Cardiac septum (tissue), 1 donor: ENCODE results near the gene PTGDR. TPM values are rescaled to one million over a fixed set of nuclear protein-coding genes. Genes with fewer than 3 reads are reported as not detected.
A peak's percentile ranks its signal among the peaks of the same experiment; 100 is the strongest.

ENCODE experiments used
- DNase-seq: peaks from one replicate; pipeline ENCODE4 v3.0.0-alpha.2; 2020; ENCODE audit warnings: low spot score
- intact Hi-C: fragments of 100-400 bp; cut with DNase I; formaldehyde crosslinking; loops from one replicate; pipeline ENCODE4 v1.14.0; 2022
- long read RNA-seq: library from polyadenylated mRNA; unstranded; transcript quantifications from one replicate; pipeline ENCODE4 v2.0.0, GENCODE V29; 2021
- total RNA-seq: library from RNA; stranded (reverse); fragmentation: NEBNext Ultra II Directional; extraction: Animal tissue kit (Norgen Biotek cat#: 25700); gene quantifications from one replicate; pipeline ENCODE4 v1.2.1, GENCODE V29; 2021
- donor health status: DM: no; HTN: no; CAD: no.

The PTGDR gene, protein sequence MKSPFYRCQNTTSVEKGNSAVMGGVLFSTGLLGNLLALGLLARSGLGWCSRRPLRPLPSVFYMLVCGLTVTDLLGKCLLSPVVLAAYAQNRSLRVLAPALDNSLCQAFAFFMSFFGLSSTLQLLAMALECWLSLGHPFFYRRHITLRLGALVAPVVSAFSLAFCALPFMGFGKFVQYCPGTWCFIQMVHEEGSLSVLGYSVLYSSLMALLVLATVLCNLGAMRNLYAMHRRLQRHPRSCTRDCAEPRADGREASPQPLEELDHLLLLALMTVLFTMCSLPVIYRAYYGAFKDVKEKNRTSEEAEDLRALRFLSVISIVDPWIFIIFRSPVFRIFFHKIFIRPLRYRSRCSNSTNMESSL
- 0.51 TPM for total RNA-seq
- long read RNA-seq, partial matches to known transcripts, result 0 of 2 reads
- long read RNA-seq, other reads (novel, unspliced or antisense), result 1 of 2 reads

DNA sequence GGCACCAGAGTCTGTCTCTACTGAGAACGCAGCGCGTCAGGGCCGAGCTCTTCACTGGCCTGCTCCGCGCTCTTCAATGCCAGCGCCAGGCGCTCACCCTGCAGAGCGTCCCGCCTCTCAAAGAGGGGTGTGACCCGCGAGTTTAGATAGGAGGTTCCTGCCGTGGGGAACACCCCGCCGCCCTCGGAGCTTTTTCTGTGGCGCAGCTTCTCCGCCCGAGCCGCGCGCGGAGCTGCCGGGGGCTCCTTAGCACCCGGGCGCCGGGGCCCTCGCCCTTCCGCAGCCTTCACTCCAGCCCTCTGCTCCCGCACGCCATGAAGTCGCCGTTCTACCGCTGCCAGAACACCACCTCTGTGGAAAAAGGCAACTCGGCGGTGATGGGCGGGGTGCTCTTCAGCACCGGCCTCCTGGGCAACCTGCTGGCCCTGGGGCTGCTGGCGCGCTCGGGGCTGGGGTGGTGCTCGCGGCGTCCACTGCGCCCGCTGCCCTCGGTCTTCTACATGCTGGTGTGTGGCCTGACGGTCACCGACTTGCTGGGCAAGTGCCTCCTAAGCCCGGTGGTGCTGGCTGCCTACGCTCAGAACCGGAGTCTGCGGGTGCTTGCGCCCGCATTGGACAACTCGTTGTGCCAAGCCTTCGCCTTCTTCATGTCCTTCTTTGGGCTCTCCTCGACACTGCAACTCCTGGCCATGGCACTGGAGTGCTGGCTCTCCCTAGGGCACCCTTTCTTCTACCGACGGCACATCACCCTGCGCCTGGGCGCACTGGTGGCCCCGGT is at the start of gene PTGDR:
TSS of gene PTGDR (plus strand) at position 198 of the 778 bp plus-strand sequence. CDS start at position 315, 117 bp downstream.
- DNase-seq, result peak; percentile 83
- intact Hi-C loops, result loop anchor here (10.0 kb wide), 1 partner anchor 243 kb away; no protein-coding TSS in a partner anchor

DNA sequence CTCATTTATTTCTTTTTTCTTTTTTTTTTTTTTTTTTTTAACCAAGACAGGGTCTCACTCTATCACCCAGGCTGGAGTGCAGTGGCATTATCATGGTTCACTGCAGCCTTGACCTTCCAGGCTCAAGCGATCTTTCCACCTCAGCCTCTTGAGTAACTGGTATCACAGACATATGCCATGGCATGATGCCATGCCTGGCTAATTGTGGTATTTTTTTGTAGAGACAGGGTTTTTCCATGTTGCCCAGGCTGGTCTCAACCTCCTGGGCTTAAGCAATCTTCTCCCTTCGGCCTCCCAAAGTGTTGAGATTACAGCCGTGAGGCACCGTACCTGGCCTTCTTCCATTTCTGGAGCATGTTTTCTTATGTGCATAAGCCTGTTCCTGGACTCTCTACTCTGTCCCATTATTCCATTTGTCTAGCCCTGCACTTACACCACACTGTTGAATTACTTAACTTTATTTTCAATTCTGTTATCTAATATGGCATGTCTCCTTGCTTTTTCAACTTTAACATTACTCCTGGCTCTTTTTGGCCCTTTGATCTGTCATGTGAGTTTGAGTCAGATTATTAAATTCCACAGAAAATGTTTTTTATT is 47.9 kb upstream of the PTGDR start:
- DNase-seq, result no peak
- intact Hi-C loops, result no loop called here

DNA sequence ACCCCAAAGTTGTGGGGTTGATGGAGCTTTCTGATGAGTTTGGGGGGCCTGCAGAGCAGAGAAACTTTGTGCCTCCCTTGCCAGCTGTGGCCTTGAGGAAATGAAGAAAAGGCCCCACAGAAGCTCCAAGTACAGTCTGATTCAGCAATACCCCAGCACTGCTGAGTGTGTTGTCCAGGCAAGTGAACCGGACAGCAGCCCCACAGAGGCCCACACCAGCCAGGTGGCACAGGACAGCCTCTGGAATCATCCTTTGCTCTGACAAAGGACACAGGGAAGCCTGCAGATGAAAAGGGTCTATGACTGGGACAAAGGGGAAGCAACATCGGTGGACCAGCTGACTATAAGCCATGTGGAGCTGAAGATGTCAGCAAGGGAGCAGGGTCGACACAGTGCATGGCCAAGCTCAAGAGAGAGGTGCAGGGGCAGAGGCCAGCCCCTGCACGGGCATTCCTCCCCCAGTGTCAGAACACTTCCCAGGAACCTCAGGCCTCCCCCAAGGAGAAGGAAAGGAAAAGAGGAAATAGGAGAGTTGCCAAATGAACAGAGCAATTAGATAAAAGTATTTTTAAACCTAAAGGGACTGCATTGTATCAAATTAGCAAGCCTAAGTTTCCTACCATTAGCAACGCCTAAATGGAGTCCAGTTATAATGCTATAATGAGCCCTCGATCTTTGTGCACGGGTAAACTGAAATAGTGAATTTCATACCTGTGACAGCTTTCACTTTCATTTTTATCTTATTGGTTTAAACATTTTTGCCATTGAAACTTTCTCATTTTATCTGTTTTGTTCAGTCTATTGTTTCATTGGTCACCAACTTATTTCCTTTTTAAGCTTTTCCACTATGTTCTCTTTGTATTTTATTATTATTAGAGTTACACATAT is 46.3 kb upstream of the PTGDR start:
- DNase-seq, result no peak
- intact Hi-C loops, result no loop called here

DNA sequence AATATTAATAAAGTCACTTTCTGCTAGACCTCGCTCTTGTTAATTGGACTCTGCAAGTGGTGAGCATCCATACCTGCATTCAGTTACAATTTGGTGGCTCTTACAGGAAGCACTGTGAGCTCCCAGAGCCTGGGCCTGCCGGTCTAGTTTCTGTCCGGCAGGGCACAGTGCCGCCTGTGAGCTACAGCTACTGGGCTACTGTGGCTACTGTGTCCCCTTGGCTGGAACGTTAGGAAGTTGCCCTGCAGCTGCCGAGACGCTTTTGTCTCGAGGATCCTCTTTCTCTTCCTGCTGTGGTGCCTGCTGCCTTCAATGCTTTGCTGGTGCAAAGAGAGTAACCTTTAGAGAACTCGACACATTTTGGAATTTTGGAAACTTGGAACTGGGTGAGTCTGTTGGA is 44.6 kb upstream of the PTGDR start:
- no peak for DNase-seq
- intact Hi-C loops, result no loop called here

DNA sequence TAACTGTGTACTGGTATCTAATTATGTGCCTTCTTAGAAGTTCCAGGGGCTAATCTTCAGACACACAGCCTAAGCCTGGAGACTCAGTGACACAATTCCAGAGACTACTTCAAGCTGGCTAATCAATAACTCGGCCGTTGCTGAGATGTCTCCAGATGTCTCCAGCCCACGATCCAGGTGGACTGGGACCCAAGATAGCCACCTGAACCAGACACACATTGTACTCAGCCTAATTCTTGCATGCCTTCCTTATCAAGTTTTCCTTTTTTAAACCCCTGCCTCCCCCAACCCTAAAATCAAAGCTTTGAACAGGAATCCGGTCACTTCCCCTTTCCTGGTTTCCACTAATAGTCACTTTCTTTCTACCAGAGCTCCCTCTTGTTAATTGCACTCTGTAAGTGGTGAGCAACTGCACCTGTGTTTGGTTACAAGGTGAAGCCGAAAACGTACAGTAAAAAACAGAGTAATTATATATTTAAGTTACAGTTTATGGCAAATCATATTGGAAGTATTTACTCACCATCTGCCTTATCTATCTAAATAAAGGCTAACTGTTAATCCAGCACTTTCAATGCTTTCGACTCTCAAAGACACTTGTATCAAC is 39.8 kb upstream of the PTGDR start:
- intact Hi-C loops, result no loop called here
- DNase-seq, result no peak

DNA sequence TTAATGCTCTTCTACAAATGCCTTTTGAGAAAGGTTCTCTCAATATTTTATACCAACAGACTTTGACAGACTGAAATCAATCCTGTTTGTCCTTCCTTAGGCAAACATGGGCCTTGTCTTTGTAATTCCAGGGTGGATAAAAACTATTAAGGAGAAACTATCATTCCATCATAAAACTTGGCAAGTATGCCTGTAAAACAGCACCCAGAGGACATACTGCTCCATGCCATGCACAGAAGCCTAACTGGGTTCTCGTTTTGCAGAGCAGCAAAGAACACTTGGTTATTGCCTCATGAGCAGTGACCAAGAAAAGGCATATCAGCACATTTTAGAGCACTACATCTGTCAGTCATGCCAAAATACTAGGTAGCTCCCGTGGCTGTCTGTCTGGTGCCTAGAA is 33.8 kb upstream of the PTGDR start:
- intact Hi-C loops, result no loop called here
- no peak for DNase-seq

DNA sequence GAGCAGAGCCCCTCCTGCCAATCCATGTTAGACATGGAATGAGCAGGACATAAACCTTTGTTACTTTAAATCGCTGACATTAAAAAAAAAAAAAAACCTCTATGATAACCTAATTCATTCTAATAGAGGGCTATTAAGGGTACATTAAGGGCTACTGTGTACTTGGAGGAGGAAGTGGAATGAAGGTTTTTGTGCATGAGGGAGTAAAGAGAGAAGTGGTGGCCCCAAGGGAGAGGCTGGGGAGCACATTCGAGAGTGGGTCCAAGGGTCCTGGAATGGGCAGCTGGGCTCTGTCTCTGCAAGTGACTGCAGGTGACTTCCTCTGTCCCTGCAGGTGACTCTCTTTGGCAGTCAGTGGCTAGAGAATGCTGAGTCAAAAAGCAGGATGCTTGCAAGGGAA is 32.1 kb upstream of the PTGDR start:
- no peak for DNase-seq
- intact Hi-C loops, result no loop called here

DNA sequence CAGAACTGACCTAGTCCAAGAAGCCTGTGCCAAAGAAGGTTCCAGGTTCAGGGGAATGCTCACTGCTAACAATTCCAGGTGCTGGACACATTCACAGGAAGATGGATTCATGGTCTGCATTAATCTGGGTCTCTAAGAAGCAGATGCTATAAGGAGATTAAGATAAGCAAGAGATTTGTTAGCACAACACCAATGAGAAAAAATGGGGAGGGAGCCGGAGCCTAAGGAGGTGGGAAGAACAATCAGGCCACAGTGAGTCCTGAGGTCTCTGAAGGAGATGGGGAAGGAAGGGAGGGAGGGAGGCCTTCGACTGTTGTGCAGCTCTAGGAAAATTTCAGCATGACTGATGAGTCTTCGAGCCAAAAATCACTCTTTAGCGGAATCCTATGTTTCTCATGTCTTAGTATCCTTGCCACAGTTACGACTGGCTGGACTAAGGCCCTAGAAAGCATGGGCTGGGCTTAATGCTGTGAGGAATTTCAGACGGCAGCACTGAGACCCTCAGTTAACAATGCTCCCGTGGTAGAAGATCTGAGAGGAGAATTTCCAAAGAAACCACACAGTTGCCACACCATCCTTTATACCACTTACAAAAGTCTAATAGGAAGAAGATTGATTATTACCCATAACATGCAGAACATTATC is 31.5 kb upstream of the PTGDR start:
- intact Hi-C loops, result no loop called here
- no peak for DNase-seq

DNA sequence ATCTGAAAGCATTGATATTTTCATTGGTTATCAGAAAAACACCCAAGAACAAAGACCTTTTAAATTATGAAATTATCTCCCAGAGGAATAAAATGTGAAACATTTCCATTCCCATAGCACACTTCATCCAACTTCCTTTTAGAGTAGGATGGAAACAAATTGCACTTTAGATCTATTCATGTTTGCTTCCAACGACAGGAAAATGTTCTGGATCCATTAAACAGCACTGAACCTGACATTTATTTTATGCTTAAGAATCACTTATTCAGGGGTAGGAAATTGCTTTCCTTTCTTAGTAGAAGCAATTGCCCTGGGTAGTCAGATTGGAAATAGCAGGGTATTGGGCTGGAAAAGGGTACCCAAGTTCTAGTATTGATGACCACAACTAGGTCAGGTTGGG is 28.8 kb upstream of the PTGDR start:
- no peak for DNase-seq
- intact Hi-C loops, result no loop called here

DNA sequence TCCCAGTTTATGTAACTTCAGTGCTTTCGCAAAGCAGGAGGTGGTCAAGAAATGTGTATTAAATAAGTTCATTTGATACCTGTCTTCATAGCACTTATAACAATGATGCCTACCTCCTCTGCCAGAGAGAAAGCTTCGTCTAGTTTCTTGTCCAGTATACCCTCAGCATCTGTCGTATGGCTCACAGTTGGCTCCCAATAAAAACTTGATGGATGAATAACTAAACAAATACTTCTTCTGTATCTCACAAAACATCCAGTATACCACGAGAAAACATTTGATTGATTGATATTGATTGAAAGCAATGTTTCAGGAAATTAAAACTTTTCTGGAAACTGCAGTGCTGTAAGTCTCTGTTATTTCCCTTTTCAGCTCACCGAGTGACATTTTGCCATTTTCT is 26.9 kb upstream of the PTGDR start:
- no peak for DNase-seq
- intact Hi-C loops, result no loop called here

DNA sequence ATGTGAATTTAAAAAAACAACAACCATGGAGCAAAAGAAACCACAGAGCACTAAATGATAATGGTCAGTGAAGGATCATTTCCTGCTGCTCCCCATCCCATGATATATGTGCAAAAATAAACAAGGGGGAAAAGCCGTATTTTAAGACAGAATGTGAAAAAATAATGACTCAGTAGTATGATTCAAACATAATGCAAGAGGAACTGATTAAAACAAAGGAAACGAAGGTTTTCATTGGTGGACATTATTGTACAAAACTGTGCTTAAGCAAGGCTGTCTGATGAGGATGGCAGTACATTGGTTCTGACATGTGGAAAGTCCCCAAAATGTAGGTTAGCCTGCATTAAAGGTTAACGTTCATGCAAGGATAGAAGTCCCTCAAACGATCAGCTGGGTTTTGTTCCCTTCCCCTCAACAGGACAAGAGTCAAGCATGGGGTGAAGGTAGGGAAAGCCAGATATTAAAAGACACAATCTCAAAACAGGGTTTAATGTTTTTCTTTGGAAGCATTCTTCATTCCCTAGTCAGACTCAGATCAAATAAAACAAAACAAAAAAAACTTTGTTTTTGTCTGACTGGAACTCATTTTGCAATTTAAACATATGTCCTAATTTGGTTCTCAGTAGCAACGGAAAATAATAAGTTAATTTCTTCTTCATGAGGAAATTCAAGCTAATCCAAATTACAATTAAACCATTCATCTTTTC is 26.3 kb upstream of the PTGDR start:
- intact Hi-C loops, result no loop called here
- no peak for DNase-seq

DNA sequence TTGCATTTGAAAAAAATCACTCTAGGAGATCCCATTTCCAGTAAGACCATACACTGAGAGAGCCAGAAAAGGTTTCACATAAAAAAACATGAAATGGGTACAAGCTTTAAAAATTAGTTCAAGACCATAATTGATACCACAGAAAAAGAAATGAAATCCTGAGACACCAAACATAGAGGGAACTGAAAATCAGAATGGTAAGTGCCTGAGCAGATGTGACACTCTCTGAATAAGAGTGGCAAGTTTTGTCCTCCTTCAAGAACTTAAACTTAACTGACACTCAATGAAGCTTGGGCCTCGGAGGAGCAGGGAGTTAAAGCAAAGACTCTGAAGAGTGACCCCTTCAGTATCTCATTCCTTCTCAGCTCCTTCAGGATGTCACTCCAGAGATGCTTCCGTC is 23.2 kb upstream of the PTGDR start:
- no peak for DNase-seq
- intact Hi-C loops, result no loop called here

DNA sequence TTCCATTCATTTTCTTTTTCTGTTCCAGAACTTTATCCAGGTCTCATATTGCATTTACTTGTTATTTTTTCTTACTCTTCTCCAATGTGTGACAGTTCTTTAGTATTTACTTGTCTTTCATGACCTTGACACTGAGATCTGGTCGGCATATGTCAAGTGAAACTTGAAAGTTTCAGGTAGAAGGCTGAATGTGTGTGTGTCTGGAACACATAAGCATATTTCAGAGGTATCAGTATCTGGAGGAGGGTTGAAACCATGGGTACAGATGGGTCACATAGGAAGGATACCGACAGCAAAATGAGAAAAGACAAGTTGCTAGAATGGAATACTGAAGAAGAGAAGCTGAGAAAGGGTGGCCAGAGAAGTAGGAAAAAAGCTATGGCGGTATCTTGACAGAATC is 22.5 kb upstream of the PTGDR start:
- DNase-seq, result no peak
- intact Hi-C loops, result no loop called here

DNA sequence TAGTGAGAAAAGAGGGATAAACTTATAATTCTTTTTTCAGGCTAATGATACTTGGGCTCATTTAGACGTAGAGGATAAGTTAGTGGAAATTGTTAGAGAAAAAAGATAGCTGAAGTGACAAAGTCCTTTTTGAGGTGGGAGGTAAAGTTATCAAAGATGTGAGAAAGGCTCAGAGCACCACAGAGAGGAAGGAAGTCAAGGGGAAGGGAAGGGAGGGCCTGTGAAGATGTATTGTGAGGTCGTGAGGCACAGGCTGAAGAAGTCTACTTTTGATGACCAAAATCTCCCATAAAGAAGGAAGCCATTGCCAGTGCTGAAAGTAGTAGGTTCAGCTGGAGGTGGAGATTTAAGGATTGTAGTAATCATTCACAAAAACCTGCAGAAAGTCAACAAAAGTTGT is 19.4 kb upstream of the PTGDR start:
- DNase-seq, result no peak
- intact Hi-C loops, result no loop called here

DNA sequence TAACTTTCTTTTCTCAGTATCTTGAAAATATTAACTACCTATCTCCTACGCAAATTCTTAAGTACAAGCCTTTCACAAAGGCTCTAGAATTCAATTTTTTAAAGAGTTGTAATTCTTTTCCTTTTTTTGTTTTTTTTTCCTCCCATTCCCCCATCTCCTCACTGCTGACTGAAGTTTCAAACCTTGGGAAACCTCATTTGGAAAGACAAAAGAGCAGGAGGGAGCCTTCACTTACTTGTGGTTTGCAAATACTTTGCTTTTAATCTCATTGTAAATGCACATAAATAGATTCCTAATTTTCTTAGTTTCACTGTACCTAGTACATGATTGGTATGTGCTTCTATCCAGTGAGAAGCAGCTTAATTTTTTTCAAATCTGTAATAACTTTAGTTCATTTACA is 15.8 kb upstream of the PTGDR start:
- intact Hi-C loops, result no loop called here
- DNase-seq, result no peak

DNA sequence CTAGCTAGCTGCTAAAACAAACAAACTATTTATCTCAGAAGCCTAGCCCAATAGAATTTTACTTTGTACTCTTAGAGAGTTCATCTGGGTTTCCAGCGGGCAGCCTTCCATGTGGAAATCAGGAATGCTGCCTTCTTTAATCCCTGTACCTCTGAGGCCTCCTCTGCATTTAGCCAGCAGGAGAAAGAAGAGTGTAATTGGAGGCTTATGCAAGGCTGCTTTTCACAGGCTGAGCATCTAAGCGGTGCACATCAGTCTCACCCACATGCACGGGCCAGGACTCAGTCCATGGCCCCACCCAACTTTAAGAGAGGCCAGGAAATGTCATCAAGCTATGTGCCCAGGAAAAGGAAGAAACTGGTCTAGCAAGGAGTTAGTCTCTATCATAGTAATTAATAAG is 14.0 kb upstream of the PTGDR start:
- no peak for DNase-seq
- intact Hi-C loops, result no loop called here

DNA sequence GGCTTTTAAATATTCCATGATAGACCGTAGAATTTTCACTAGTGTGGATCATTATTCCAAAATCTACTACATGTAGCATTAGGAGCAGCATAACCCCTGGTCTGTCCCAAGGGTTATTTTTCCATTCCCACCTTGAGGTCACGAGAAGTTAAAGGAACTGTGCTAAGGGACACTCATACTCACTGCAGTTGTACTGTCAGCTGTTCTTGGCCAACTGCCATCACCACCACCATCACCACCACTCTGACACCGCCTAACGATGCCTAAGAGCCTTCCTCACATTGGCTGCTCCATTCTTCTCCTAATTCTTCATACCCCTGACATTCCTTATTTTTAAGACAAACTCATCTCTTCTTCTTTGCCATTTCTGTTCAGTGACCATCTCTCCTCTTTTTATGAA is 13.4 kb upstream of the PTGDR start:
- no peak for DNase-seq
- intact Hi-C loops, result no loop called here

DNA sequence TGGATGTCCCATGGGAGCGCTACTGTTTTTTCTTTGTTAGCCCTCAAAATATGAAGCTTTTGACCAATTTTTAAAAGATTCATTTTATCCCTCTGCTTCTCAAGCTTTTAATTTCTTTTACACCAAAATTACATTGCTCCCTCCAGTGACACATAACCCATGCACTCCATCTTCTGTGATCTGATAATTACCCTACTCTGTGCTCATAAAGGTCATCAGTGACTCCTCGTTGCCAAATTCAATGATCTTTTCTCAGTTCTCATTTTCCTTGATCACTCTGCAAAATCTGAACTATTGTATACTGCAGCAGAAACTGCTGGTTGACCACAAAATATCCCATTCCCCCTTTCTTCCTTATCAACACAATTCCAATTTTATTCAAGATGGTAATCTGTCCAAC is 8.7 kb upstream of the PTGDR start:
- intact Hi-C loops, result no loop called here

More for the DNA sequence above, 8.7 kb upstream of the PTGDR start:
- DNase-seq, result no peak
